Thyroid gland (tissue), 4 donors: Measurements from ENCODE around the gene CNTN1. TPM values are rescaled to one million over a fixed set of nuclear protein-coding genes. Genes with fewer than 3 reads are reported as not detected.
A peak's percentile ranks its signal among the peaks of the same experiment; 100 is the strongest.

Source experiments
- DNase-seq, 2 donors: peaks; one replicate each; pipeline ENCODE4 v3.0.0-alpha.2; 2019
- H3K27ac ChIP-seq, 3 donors: fragments of 200-600 bp; sonication (generic); 1 replicate in 2 of 3; 2 replicates in 1 of 3; pipeline ENCODE4 v1.5.1; 2016 to 2019; ENCODE audit warnings: mild to moderate bottlenecking in 1 of 3, moderate library complexity in 1 of 3
- H3K27me3 ChIP-seq: fragments of 200-600 bp; sonication (generic); one replicate; pipeline ENCODE4 v1.5.1; 2019
- H3K36me3 ChIP-seq, 2 donors: fragments of 200-600 bp; sonication (generic); one replicate each; pipeline ENCODE4 v1.5.1; 2016 to 2019
- H3K4me1 ChIP-seq, 2 donors: fragments of 200-600 bp; sonication (generic); one replicate each; pipeline ENCODE4 v1.5.1; 2017 to 2019
- H3K4me3 ChIP-seq, 3 donors: fragments of 200-600 bp; sonication (generic); replicated peaks in 1 of 3; 1 replicate in 2 of 3; 2 replicates in 1 of 3; pipeline ENCODE4 v1.5.1; 2016; ENCODE audit warnings: mild to moderate bottlenecking in 1 of 3
- H3K9me3 ChIP-seq: fragments of 200-600 bp; sonication (generic); one replicate; pipeline ENCODE4 v1.5.1; 2017
- CTCF ChIP-seq, 6 experiments: fragments of 200-600 bp in 3 of 6; fragments of 450-650 bp in 3 of 6; sonication (generic) in 3 of 6; IDR thresholded peaks; one replicate each; pipeline ENCODE4 v1.5.1; 2016 to 2019; ENCODE audit warnings: antibody characterized with exemption in 6 of 6, mild to moderate bottlenecking in 2 of 6, inconsistent platforms in 1 of 6, moderate library complexity in 1 of 6
- POLR2A ChIP-seq, 2 donors: fragments of 450-650 bp; IDR thresholded peaks; one replicate each; pipeline ENCODE4 v1.6.1; 2017; ENCODE audit warnings: antibody characterized with exemption in 2 of 2, mild to moderate bottlenecking in 2 of 2, moderate library complexity in 1 of 2
- WGBS, 2 donors: methylation state at CpG; one replicate each; pipeline ENCODE4 v1.1.5; 2017; 5-methylcytosine and 5-hydroxymethylcytosine counted together
- intact Hi-C: fragments of 100-400 bp; cut with DNase I; formaldehyde crosslinking; loops from one replicate; pipeline ENCODE4 v1.15.1; 2023
- total RNA-seq, 4 donors: library from RNA; depleted of rRNA; stranded (reverse); fragments of >200 nt; gene quantifications; one replicate each; pipeline ENCODE4 v1.2.3, GENCODE V29; 2016

CNTN1 gene
- total RNA-seq, 4 donors from 2014 or later: 1.9 to 2.7 (median 2.0) TPM

DNA sequence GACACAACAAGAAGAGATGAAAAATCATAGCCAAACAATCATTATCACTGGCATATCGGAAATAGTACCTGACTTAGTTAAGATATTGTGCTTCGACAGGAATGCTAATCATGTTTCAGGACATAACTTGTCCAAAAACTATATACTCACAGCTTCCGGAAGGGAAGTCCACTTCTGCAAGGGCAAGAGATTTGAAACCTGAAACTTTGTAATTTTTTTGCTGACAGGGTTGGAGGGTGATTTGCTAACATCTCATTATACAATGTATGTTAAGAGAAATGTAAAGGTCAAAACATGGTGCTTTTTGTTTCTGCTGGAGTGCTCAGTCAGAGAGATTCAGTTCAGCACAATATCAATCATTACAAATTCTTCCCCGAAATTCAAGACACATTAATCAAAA is 200.3 kb downstream of the CNTN1 start:
- Histone ChIP-seq H3K9me3 (no peaks in the 10 kb centered on the region), H3K27me3 (no peaks in the 10 kb centered on the region), H3K4me1 (no peaks in the 10 kb centered on the region), H3K4me3 (no peak overlapping the region), H3K27ac (no peak overlapping the region), H3K36me3 (no peaks in the 10 kb centered on the region)
- intact Hi-C loops: no loop called here
- no peak for DNase-seq
- WGBS, 2 donors: 54 to 60% methylated on average over 4 of the region's 4 CpGs
- no peak for TF ChIP-seq POLR2A (IDR thresholded peaks at IDR 0.05)
- TF ChIP-seq CTCF (IDR thresholded peaks at IDR 0.05): no peak

- Histone ChIP-seq H3K27me3 (no peaks in the 10 kb centered on the region), H3K4me1 (no peaks in the 10 kb centered on the region), H3K27ac (no peak overlapping the region), H3K36me3 (no peaks in the 10 kb centered on the region), H3K9me3 (no peaks in the 10 kb centered on the region), H3K4me3 (no peak overlapping the region)
- TF ChIP-seq POLR2A (IDR thresholded peaks at IDR 0.05) (no peak), CTCF (IDR thresholded peaks at IDR 0.05) (no peak)
- DNase-seq: no peak
- 74 to 75% methylated on average over 3 of the region's 3 CpGs for WGBS, 2 donors
- intact Hi-C loops: no loop called here
Observed at GRCh38 chr12:40898505-40898904, 206.3 kb downstream of the CNTN1 start.

DNA sequence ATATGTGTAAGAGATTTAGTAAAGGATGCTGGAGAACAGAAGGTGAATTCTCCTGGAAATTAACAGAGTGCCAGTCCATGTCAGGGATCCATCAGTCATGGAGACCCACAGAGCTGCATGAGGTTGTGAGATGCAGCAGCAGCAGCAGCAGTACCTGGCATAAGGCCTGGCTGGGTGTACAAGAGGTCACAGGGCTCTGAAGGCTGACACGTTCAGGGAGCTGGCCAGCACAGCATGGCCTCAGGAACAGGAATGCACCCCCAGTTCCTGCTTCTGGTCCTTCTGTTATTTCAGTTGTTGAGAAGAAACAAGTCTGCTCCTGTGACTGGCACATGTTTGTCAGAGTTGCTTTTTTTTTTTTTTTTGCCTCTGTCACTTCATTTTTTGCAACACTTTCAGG is 210.8 kb downstream of the CNTN1 start:
- H3K4me1 ChIP-seq: no peaks in the 10 kb centered on the region
- 33 to 44% methylated on average over 1 of the region's 1 CpG for WGBS, 2 donors
- TF ChIP-seq POLR2A (IDR thresholded peaks at IDR 0.05) (no peak), CTCF (IDR thresholded peaks at IDR 0.05) (no peak)
- no peaks in the 10 kb centered on the region for H3K27me3 ChIP-seq
- H3K9me3 ChIP-seq: no peaks in the 10 kb centered on the region
- intact Hi-C loops: no loop called here
- DNase-seq: peak in 1 of 2 donors; percentile 1
- no peak overlapping the region for H3K27ac ChIP-seq
- no peaks in the 10 kb centered on the region for H3K36me3 ChIP-seq
- no peak overlapping the region for H3K4me3 ChIP-seq

GRCh38 chr12:40907115-40907527 is 214.9 kb downstream of the CNTN1 start:
- Histone ChIP-seq H3K27me3 (no peaks in the 10 kb centered on the region), H3K4me1 (no peaks in the 10 kb centered on the region), H3K9me3 (no peaks in the 10 kb centered on the region), H3K36me3 (no peaks in the 10 kb centered on the region), H3K4me3 (no peak overlapping the region), H3K27ac (no peak overlapping the region)
- intact Hi-C loops: no loop called here
- TF ChIP-seq POLR2A (IDR thresholded peaks at IDR 0.05): no peak
- TF ChIP-seq CTCF (IDR thresholded peaks at IDR 0.05): no peak
- WGBS, 2 donors: 75 to 77% methylated on average over 4 of the region's 4 CpGs
- no peak for DNase-seq

- no peak overlapping the region for H3K27ac ChIP-seq
- intact Hi-C loops: no loop called here
- 96 to 97% methylated on average over 3 of the region's 3 CpGs for WGBS, 2 donors
- no peak for TF ChIP-seq POLR2A (IDR thresholded peaks at IDR 0.05)
- TF ChIP-seq CTCF (IDR thresholded peaks at IDR 0.05): no peak
- no peak for DNase-seq
- H3K4me3 ChIP-seq: no peak overlapping the region
- H3K36me3 ChIP-seq: no peaks in the 10 kb centered on the region
- no peaks in the 10 kb centered on the region for H3K9me3 ChIP-seq
- H3K4me1 ChIP-seq: no peaks in the 10 kb centered on the region
- H3K27me3 ChIP-seq: no peaks in the 10 kb centered on the region
Observed at GRCh38 chr12:40911676-40912075, 219.4 kb downstream of the CNTN1 start.
